ENCODE data around the gene MKI67. TPM values are rescaled to one million over a fixed set of nuclear protein-coding genes. Genes with fewer than 3 reads are reported as not detected.

MKI67 gene
- total RNA-seq, 1 experiment from 2014 or later, result 151 TPM

GRCh38 chr10:128165536-128165935 lies 39.3 kb upstream of the MKI67 start:
- CTCF ChIA-PET, result no interaction called here
- no peaks in the 10 kb centered on the region for H3K36me3 ChIP-seq (ENCODE audit: control insufficient read depth, insufficient read depth, low read length)
- intact Hi-C loops (cut with micrococcal nuclease; ENCODE audit: unreplicated experiment), result no loop called here

GRCh38 chr10:128163701-128164100 lies 37.5 kb upstream of the MKI67 start:
- no peak overlapping the region for H3K4me3 ChIP-seq (ENCODE audit: low read depth in 2 of 2, low read length in 2 of 2)
- no peaks in the 10 kb centered on the region for H3K4me1 ChIP-seq (ENCODE audit: control insufficient read depth, insufficient read depth, low read length)
- ChIA-PET CTCF (no interaction called here), POLR2A (no interaction called here)
- ATAC-seq, result no peak
- DNase-seq (ENCODE audit: low read depth, low spot score), result no peak
- H3K9me3 ChIP-seq (ENCODE audit: control insufficient read depth, insufficient read depth, low read depth, low read length), result no peaks in the 10 kb centered on the region
- H3K36me3 ChIP-seq (ENCODE audit: control insufficient read depth, insufficient read depth, low read length), result no peaks in the 10 kb centered on the region
- no TSS peak for BruUV-seq (replicated peaks)
- TF ChIP-seq POLR2AphosphoS5 (IDR thresholded peaks at IDR 0.05; ENCODE audit: low read depth, low read length) (no peak), REST (IDR thresholded peaks at IDR 0.05; ENCODE audit: insufficient read depth in 1 of 2, low read depth in 2 of 2, low read length in 1 of 2) (no peak), SIN3A (IDR thresholded peaks at IDR 0.05; ENCODE audit: borderline replicate concordance, insufficient read depth, low read depth, low read length) (no peak), TCF7L2 (IDR thresholded peaks at IDR 0.05; ENCODE audit: low read depth, low read length) (no peak), CTCF (IDR thresholded peaks at IDR 0.05) (no peak)
- H3K27me3 ChIP-seq (ENCODE audit: control insufficient read depth, insufficient read depth, low read length), result peaks cover 35% of the 10 kb centered on the region
- in situ Hi-C loops (cut with HindIII; ENCODE audit: low pct_unique_long_range_greater_than_20kb, low sequenced_read_pairs) (no loop called here), intact Hi-C loops (cut with micrococcal nuclease; ENCODE audit: unreplicated experiment) (no loop called here)
- H3K27ac ChIP-seq (ENCODE audit: low read length), result no peak overlapping the region

More at GRCh38 chr10:128165536-128165935, 39.3 kb upstream of the MKI67 start:
- Histone ChIP-seq H3K27ac (ENCODE audit: low read length) (no peak overlapping the region), H3K9me3 (ENCODE audit: control insufficient read depth, insufficient read depth, low read depth, low read length) (no peaks in the 10 kb centered on the region), H3K4me3 (ENCODE audit: low read depth in 2 of 2, low read length in 2 of 2) (no peak overlapping the region), H3K4me1 (ENCODE audit: control insufficient read depth, insufficient read depth, low read length) (no peaks in the 10 kb centered on the region), H3K27me3 (ENCODE audit: control insufficient read depth, insufficient read depth, low read length) (peaks cover 26% of the 10 kb centered on the region)
- DNase-seq (ENCODE audit: low read depth, low spot score) (no peak), ATAC-seq (no peak)
- POLR2A ChIA-PET, result no interaction called here
- TF ChIP-seq TCF7L2 (IDR thresholded peaks at IDR 0.05; ENCODE audit: low read depth, low read length), result no peak
- TF ChIP-seq SIN3A (IDR thresholded peaks at IDR 0.05; ENCODE audit: borderline replicate concordance, insufficient read depth, low read depth, low read length), result no peak
- TF ChIP-seq REST (IDR thresholded peaks at IDR 0.05; ENCODE audit: insufficient read depth in 1 of 2, low read depth in 2 of 2, low read length in 1 of 2), result no peak
- TF ChIP-seq CTCF (IDR thresholded peaks at IDR 0.05), result no peak
- no peak for TF ChIP-seq POLR2AphosphoS5 (IDR thresholded peaks at IDR 0.05; ENCODE audit: low read depth, low read length)
- BruUV-seq (replicated peaks), result no TSS peak
- in situ Hi-C loops (cut with HindIII; ENCODE audit: low pct_unique_long_range_greater_than_20kb, low sequenced_read_pairs), result no loop called here

All from Panc1 (cell line).